ENCODE measurements around the gene ARFGAP3. TPM values are rescaled to one million over a fixed set of nuclear protein-coding genes. Genes with fewer than 3 reads are reported as not detected.

Gene ARFGAP3
- total RNA-seq: 50.3 and 61.2 TPM in 2 replicates

DNA sequence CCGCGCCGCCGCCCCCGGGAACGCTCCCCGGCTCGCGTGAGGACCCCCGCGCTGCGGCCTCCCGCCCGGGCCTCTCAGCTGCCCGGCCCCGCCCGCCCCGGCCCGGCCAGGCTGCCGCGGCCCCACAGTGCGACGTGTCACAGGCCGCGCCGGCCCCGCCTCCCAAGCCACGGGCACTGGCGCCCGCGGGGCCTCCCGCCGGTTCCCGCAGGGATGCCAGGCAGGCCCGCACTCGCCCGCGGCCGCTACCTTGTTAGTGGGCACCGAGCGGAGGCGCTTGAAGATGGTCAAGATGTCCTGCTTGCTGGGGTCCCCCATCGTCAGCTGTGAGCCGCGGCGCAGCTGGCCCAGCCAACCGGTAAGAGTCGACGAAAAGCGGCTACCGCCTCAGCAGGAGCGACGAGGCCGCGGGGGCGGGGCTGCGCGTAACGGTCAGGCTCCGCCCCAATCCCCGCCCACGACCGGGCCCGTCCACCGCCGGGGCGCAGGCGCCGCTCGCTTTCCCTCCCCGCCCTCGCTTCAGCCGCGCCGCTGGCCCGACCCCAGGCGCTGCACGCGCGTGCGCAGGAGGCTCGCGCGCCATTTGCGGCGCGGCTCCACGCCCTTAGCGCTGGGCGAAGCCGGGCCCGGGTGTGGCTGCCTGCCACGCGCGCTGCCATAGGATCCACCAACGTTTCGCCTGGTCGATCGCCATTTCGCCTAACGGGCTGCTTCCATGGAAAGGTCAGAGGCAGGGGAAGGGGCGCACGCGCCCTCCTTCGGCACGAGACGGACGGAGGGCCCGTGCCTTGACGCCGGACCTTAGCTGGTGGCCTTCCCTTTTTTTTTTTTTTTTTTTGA, at the start of gene ARFGAP3:
Gene ARFGAP3 (minus strand): TSS at position 409 of the 840 bp plus-strand sequence. CDS start 91 bp downstream, at position 318.

Small RNA genes lying within 50 kb of the gene (small RNA-seq; reads per million reads assigned to genes)
- gene RF00019: not detected

Other genes with a start within 250 kb of the ARFGAP3 start
- 31.1 and 32.3 TPM in 2 replicates for gene POLDIP3, start 242.4 kb downstream of the ARFGAP3 start, total RNA-seq
- 1.1 and 2.4 TPM in 2 replicates for gene ATP5MGL, start 216.7 kb downstream of the ARFGAP3 start, total RNA-seq
- 54.8 and 76.9 TPM in 2 replicates for gene CYB5R3, start 207.9 kb downstream of the ARFGAP3 start, total RNA-seq
- gene A4GALT, start 136.4 kb downstream of the ARFGAP3 start, total RNA-seq: 10.6 and 12.4 TPM in 2 replicates
- gene PACSIN2, start 157.9 kb upstream of the ARFGAP3 start, total RNA-seq: 59.0 and 71.8 TPM in 2 replicates
- gene TTLL1, start 232.1 kb upstream of the ARFGAP3 start, total RNA-seq: 6.7 and 7.8 TPM in 2 replicates

Data from thoracic aorta endothelial cell (primary cell).